IMR-90 (cell line): ENCODE measurements around the gene ZXDC. TPM values are rescaled to one million over a fixed set of nuclear protein-coding genes. Genes with fewer than 3 reads are reported as not detected.

Source experiments
- ATAC-seq: fragments of 200-7000 bp; cut with Tn5 transposase; 2 replicates; pipeline ENCODE4 v1.9.1; 2020; ENCODE audit warnings: low read depth, mild to moderate bottlenecking, moderate library complexity
- BruUV-seq: library from RNA; stranded (reverse); fragments of 400-500 nt; replicated peaks from 2 replicates; lab custom pipeline; 2021; lab: Mats Ljungman, UMichigan
- CTCF ChIA-PET: fragments of 300-600 bp; formaldehyde crosslinking; extraction: SDS; loops from one replicate; lab custom pipeline; 2021; ENCODE audit warnings: antibody characterized with exemption; lab: Yijun Ruan, JAX
- POLR2A ChIA-PET: fragments of 300-600 bp; sonication (Branson Sonifier 250); formaldehyde crosslinking; loops from one replicate; lab custom pipeline; 2022; ENCODE audit warnings: antibody characterized with exemption; ENCODE audit not compliant: unreplicated experiment; lab: Charles Lee
- DNase-seq: peaks from one replicate; pipeline ENCODE4 v3.0.0; 2013
- H2AFZ ChIP-seq: replicated peaks from 2 replicates; pipeline ENCODE3; 2013; ENCODE audit warnings: low read length, mild to moderate bottlenecking; ENCODE audit not compliant: poor library complexity
- H2AK5ac ChIP-seq: 2 replicates; pipeline ENCODE4 v1.6.1; 2013; ENCODE audit warnings: low read depth, low read length, inconsistent platforms
- H2AK9ac ChIP-seq: replicated peaks from 2 replicates; pipeline ENCODE3; 2013; ENCODE audit warnings: mild to moderate bottlenecking, low read depth, low read length, moderate library complexity; ENCODE audit not compliant: poor library complexity
- H2BK120ac ChIP-seq: 2 replicates; pipeline ENCODE4 v1.6.1; 2013; ENCODE audit warnings: low read depth, low read length, inconsistent platforms
- H2BK15ac ChIP-seq: 3 replicates; pipeline ENCODE4 v1.6.1; 2013; ENCODE audit warnings: low read depth, low read length, inconsistent platforms
- H2BK20ac ChIP-seq: 2 replicates; pipeline ENCODE4 v1.6.1; 2013; ENCODE audit warnings: low read depth, mild to moderate bottlenecking, inconsistent platforms, low read length, moderate library complexity
- H2BK5ac ChIP-seq: 2 replicates; pipeline ENCODE4 v1.6.1; 2013; ENCODE audit warnings: mild to moderate bottlenecking, low read depth, low read length, inconsistent platforms; ENCODE audit not compliant: poor library complexity, severe bottlenecking
- H3K14ac ChIP-seq: replicated peaks from 2 replicates; pipeline ENCODE4 v1.6.1; 2013; ENCODE audit warnings: low read depth, low read length, inconsistent platforms
- H3K18ac ChIP-seq: 2 replicates; pipeline ENCODE4 v1.6.1; 2013; ENCODE audit warnings: low read depth, low read length, control low read depth
- H3K23ac ChIP-seq: 2 replicates; pipeline ENCODE4 v1.6.1; 2013; ENCODE audit warnings: low read depth, low read length, inconsistent platforms
- H3K27ac ChIP-seq: 2 replicates; pipeline ENCODE4 v1.5.1; 2013; ENCODE audit warnings: mild to moderate bottlenecking, control low read depth, low read length; ENCODE audit not compliant: insufficient read depth
- H3K27me3 ChIP-seq: 2 replicates; pipeline ENCODE4 v1.6.1; 2013; ENCODE audit warnings: low read length; ENCODE audit not compliant: control insufficient read depth, insufficient read depth
- H3K36me3 ChIP-seq: 2 replicates; pipeline ENCODE4 v1.6.1; 2013; ENCODE audit warnings: low read length, mixed read lengths; ENCODE audit not compliant: control insufficient read depth, insufficient read depth
- H3K4ac ChIP-seq: 2 replicates; pipeline ENCODE4 v1.6.1; 2013; ENCODE audit warnings: low read depth, low read length, inconsistent platforms
- H3K4me1 ChIP-seq: 2 replicates; pipeline ENCODE4 v1.6.1; 2013; ENCODE audit warnings: low read length, mixed read lengths; ENCODE audit not compliant: control insufficient read depth, insufficient read depth
- H3K4me2 ChIP-seq: 2 replicates; pipeline ENCODE4 v1.6.1; 2013; ENCODE audit warnings: low read depth, mild to moderate bottlenecking, control low read depth, low read length, moderate library complexity
- H3K4me3 ChIP-seq: 2 replicates; pipeline ENCODE4 v1.5.1; 2013; ENCODE audit warnings: low read depth, mild to moderate bottlenecking, control low read depth, low read length, moderate library complexity; ENCODE audit not compliant: insufficient read depth
- H3K56ac ChIP-seq: 2 replicates; pipeline ENCODE4 v1.6.1; 2013; ENCODE audit warnings: low read length, inconsistent platforms; ENCODE audit not compliant: insufficient read depth; ENCODE audit errors: extremely low read depth
- H3K79me1 ChIP-seq, 2 experiments: 2 replicates each; pipeline ENCODE4 v1.6.1; 2013; ENCODE audit warnings: low read length in 2 of 2, inconsistent platforms in 1 of 2, low read depth in 1 of 2
- H3K9ac ChIP-seq: 2 replicates; pipeline ENCODE4 v1.6.1; 2013; ENCODE audit warnings: low read depth, low read length, control low read depth
- H3K9me1 ChIP-seq: 2 replicates; pipeline ENCODE4 v1.6.1; 2013; ENCODE audit warnings: low read length, inconsistent platforms; ENCODE audit not compliant: insufficient read depth
- H3K9me3 ChIP-seq: 2 replicates; pipeline ENCODE4 v1.6.1; 2013; ENCODE audit warnings: low read length; ENCODE audit not compliant: control insufficient read depth, insufficient read depth
- H4K20me1 ChIP-seq: 2 replicates; pipeline ENCODE4 v1.6.1; 2013; ENCODE audit warnings: low read length, inconsistent platforms; ENCODE audit not compliant: insufficient read depth
- H4K5ac ChIP-seq: 2 replicates; pipeline ENCODE4 v1.6.1; 2013; ENCODE audit warnings: mild to moderate bottlenecking, low read depth, low read length, control low read depth
- H4K8ac ChIP-seq, 2 experiments: 2 replicates each; pipeline ENCODE4 v1.6.1; 2013; ENCODE audit warnings: low read depth in 2 of 2, low read length in 2 of 2, control low read depth in 1 of 2, inconsistent platforms in 1 of 2
- H4K91ac ChIP-seq: 2 replicates; pipeline ENCODE4 v1.6.1; 2013; ENCODE audit warnings: low read depth, low read length, inconsistent platforms; ENCODE audit not compliant: insufficient read depth
- BHLHE40 ChIP-seq: fragments of 150-350 bp; IDR thresholded peaks from 2 replicates; pipeline ENCODE4 v1.6.1; 2016; ENCODE audit warnings: mild to moderate bottlenecking, low read depth, low read length
- CHD1 ChIP-seq: IDR thresholded peaks from 2 replicates; pipeline ENCODE4 v1.6.1; 2012; ENCODE audit warnings: low read depth, low read length, improper control_type of control experiment
- CTCF ChIP-seq: conservative IDR thresholded peaks from 2 replicates; pipeline ENCODE4 v1.5.1; 2012; ENCODE audit warnings: mild to moderate bottlenecking, low read depth, low read length, improper control_type of control experiment
- POLR2A ChIP-seq: IDR thresholded peaks from 2 replicates; pipeline ENCODE4 v1.6.1; 2012; ENCODE audit warnings: mild to moderate bottlenecking, low read depth, low read length
- RAD21 ChIP-seq: IDR thresholded peaks from 2 replicates; pipeline ENCODE4 v1.6.1; 2012; ENCODE audit warnings: low read length, improper control_type of control experiment
- RFX5 ChIP-seq: IDR thresholded peaks from 2 replicates; pipeline ENCODE4 v1.8.0; 2012; ENCODE audit warnings: low read depth, mild to moderate bottlenecking, low read length, moderate library complexity
- SMC3 ChIP-seq: fragments of 150-350 bp; IDR thresholded peaks from 2 replicates; pipeline ENCODE4 v1.6.1; 2016; ENCODE audit warnings: low read depth, mild to moderate bottlenecking, antibody characterized with exemption, low read length, moderate library complexity
- WGBS, 2 experiments: methylation state at CpG; one replicate each; pipeline versions ENCODE4 v1.1.5 to v1.1.7; 2013; ENCODE audit warnings: missing lambda C conversion rate in 2 of 2; ENCODE audit not compliant: insufficient read length in 1 of 2; ENCODE audit errors: extremely low coverage in 2 of 2; 5-methylcytosine and 5-hydroxymethylcytosine counted together
- dilution Hi-C: fragments of 300-500 bp; cut with HindIII; formaldehyde crosslinking; loops from one replicate; pipeline ENCODE4 v1.14.3; 2018; ENCODE audit warnings: low sequenced_read_pairs; ENCODE audit not compliant: unreplicated experiment
- in situ Hi-C: fragments of 300-500 bp; cut with MboI; formaldehyde crosslinking; loops from 3 replicates; pipeline ENCODE4 v1.14.3; 2019; ENCODE audit warnings: low sequenced_read_pairs, inconsistent platforms, mixed read lengths
- intact Hi-C: fragments of 100-400 bp; cut with micrococcal nuclease; formaldehyde crosslinking; loops from 2 replicates; pipeline ENCODE4 v1.10.0; 2022
- polyA plus RNA-seq, 3 experiments: library from polyadenylated mRNA; depleted of rRNA; stranded (reverse); fragments of >200 nt; gene quantifications; 2 replicates each; pipeline ENCODE4 v1.2.3, GENCODE V29; 2012; ENCODE audit warnings: low replicate concordance in 1 of 3
- total RNA-seq: library from RNA; depleted of rRNA; stranded (reverse); fragments of >200 nt; gene quantifications from 2 replicates; pipeline ENCODE4 v1.2.3, GENCODE V29; 2012

The ZXDC gene
- total and polyA plus RNA-seq, 2 of the 4 experiments (the other 2 are of a cell fraction): 11.5 to 14.3 TPM

DNA sequence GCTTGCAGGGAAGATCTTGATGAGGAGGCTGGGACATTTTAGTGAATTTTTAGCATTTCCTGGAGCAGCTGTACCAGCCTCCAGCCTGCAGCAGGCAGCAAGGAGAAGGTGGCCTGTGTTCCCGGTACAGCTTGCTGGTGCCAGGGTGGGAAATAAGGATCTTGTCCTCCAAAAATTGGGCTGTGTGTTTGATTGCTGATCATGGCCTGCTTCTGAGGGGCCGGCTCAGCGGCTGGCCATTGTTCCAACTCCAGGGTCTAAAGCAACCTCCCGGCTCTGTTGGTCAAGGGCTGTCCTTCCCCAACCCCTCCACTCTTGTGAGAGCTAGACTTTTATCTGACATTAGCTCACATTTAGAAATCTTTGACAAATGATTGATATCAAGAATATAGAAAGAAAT is 75.9 kb downstream of the ZXDC start:
- Histone ChIP-seq H3K79me1 (no peaks in the 10 kb centered on the region), H3K9ac (no peak overlapping the region), H2AFZ (no peak overlapping the region), H3K36me3 (no peaks in the 10 kb centered on the region), H3K9me3 (no peaks in the 10 kb centered on the region), H2BK5ac (no peak overlapping the region), H3K9me1 (no peaks in the 10 kb centered on the region; the same call in 1 of the 2 replicates), H4K8ac (no peak overlapping the region), H4K91ac (no peak overlapping the region), H2AK5ac (no peak overlapping the region), H3K4me1 (no peaks in the 10 kb centered on the region), H3K4me2 (no peak overlapping the region), H3K27ac (no peak overlapping the region), H3K4me3 (no peak overlapping the region), H2BK120ac (no peak overlapping the region), H3K4ac (no peak overlapping the region), H2BK20ac (no peak overlapping the region), H4K20me1 (no peaks in the 10 kb centered on the region), H3K23ac (no peak overlapping the region), H3K18ac (no peak overlapping the region), H3K14ac (no peak overlapping the region), H2BK15ac (no peak overlapping the region), H3K56ac (no peak overlapping the region), H2AK9ac (no peak overlapping the region), H4K5ac (no peak overlapping the region), H3K27me3 (peaks cover 19% of the 10 kb centered on the region)
- dilution Hi-C loops (no loop called here), intact Hi-C loops (no loop called here), in situ Hi-C loops (loop anchor here (10.0 to 25.0 kb wide), 2 partner anchors 155 to 437 kb away; partner anchors contain the start of gene ROPN1B)
- ATAC-seq (no peak), DNase-seq (no peak)
- no TSS peak for BruUV-seq
- no CpG with 5 or more reads among the region's 4 CpGs for WGBS, 2 experiments
- ChIA-PET CTCF (no interaction called here), POLR2A (no interaction called here)
- TF ChIP-seq CHD1 (no peak), BHLHE40 (no peak), CTCF (no peak), RAD21 (no peak), POLR2A (no peak), SMC3 (no peak), RFX5 (no peak)
